Left renal pelvis (tissue), 4 donors: ENCODE data around the gene ZNF146. TPM values are rescaled to one million over a fixed set of nuclear protein-coding genes. Genes with fewer than 3 reads are reported as not detected.
A peak's percentile ranks its signal among the peaks of the same experiment; 100 is the strongest.
"Not testable (repeated sequence)": the region's sequence is repeated elsewhere in the genome, so short reads cannot be mapped to it uniquely, and the experiment has no call there.

ENCODE experiments used
- DNase-seq, 4 donors: peaks; one replicate each; pipeline ENCODE4 v3.0.0-alpha.2; 2013; ENCODE audit warnings: low read depth in 4 of 4, low spot score in 3 of 4
- polyA plus RNA-seq, 4 donors: library from polyadenylated mRNA; unstranded; fragments of 120-200 nt; gene quantifications; one replicate each; pipeline ENCODE4 v1.2.1, GENCODE V29; 2013; ENCODE audit not compliant: insufficient read length in 4 of 4

The ZNF146 gene
- polyA plus RNA-seq, 4 donors, result 120 to 179 (median 134) TPM

DNA sequence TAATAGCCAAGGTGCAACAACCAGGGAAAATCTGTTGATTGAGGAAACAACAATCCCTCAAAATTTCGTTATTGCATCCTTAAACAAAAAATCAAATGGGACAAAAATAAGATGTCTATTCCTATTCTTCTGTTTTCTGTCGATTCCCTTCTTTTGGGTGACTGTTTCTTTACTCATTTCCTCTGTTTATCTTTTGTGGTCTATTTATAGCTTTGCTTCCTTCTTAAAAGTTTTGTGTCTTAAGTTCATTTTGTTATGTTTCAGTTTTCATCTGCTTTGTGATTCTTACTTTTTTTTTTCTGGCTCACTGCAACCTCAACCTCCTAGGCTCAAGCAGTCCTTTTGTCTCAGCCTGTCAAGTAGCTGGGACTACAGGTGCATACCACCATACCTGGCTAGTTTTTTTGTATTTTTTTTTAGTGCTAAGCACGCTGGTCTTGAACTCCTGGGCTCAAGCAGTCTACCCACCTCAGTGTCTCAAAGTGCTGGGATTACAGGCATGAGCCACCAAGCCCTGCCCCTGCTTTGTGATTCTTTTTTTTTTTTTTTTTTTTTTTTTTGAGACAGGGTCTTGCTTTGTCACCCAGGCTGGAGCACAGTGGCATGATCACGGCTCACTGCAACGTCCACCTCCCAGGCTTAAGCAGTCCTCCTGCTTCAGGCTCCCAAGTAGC lies 10.4 kb downstream of the ZNF146 start:
- no peak for DNase-seq

DNA sequence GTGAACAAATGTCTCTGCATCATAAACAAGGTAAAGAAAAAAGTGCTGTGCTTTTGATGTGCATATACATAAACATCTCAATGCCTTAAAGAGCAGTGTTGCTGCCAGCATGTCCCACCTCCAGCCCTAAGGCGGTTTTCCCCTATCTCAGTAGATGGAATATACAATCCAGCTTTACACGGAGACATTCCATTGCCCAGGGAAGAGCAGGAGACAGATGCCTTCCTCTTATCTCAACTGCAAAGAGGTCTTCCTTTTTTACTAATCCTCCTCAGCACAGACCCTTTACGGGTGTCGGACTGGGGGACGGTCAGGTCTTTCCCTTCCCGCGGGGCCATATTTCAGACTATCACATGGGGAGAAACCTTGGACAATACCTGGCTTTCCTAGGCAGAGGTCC lies 18.7 kb downstream of the ZNF146 start:
- DNase-seq, result not testable (repeated sequence)

DNA sequence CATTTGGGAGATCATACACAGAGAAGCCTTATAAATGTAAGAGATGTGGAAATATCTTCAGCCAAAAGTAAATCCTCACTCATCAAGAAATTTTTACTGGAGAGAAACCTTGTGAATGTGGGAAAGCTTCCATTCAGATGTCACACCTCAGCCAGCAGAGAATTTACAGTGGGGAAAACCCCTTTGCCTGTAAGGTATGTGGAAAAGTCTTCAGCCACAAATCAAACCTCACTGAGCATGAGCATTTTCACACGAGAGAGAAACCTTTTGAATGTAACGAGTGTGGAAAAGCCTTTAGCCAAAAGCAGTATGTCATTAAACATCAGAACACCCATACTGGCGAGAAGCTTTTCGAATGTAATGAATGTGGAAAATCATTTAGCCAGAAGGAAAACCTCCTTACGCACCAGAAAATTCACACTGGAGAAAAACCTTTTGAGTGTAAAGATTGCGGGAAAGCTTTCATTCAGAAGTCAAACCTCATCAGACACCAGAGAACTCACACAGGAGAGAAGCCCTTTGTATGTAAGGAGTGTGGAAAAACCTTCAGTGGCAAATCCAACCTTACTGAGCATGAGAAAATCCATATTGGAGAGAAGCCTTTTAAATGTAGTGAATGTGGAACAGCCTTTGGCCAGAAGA lies 21.5 kb downstream of the ZNF146 start:
- DNase-seq, result no peak

- DNase-seq, result no peak
Measured at GRCh38 chr19:36236946-36237310, 22.0 kb downstream of the ZNF146 start.

DNA sequence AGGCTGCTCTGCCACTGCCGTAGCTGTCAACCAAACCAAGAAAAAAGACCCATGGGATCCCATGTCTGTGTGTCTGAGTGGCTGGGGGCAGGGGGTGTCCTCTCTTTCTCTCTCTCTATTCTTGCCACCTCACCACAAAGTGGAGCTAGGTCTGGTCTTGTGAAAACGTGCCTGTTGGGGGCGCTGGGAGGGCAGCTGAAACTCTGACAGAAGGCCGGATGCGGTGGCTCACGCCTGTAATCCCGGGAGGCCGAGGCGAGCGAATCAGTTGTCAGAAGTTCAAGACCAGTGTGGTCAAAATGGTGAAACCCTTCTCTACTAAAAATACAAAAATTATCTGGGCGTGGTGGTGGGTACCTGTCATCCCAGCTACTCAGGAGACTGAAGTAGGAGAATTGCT lies 29.2 kb downstream of the ZNF146 start:
- no peak for DNase-seq

DNA sequence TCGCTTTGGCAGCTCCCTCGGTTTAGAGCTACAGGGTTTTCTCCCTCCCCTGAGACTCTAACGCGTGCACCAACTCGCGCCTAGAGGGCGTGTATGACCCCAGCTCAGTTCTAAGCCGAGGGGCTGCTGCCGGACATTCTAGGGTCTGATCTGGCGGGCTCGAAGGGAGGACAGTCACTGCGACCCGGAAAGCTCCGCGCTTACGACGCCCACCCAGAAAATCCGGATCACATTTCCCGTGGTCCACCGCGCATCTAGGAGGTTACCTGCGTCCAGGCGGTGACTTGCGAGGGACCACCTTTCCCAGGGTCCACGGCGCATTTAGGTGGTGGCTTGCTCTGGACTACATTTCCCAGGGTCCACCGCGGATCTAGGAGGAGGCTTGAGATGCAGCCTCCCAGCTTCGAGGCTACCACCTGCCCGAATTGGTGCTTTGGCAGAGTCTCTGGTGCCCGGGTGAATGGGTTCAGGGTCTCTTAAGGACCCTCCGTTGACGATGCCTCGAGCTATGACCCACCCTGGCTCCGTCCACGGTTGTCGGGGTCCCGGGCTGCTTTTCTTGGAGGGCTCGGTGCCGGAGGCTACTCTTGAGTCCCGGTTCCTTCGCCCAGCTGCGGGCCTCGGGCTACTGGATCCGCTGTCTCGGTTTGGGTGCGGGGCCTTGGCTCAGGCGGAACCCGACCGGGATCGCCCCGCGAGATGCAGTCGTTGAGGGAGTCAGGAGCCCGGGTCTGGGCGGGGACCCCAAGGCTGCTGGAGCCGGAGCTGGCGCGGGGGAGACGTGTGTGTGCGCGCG lies 30.5 kb downstream of the ZNF146 start:
- DNase-seq, result peak in 3 of 4 donors; percentile 38 to 56 (median 46)

GRCh38 chr19:36246006-36246481 lies 31.1 kb downstream of the ZNF146 start:
- DNase-seq, result no peak

GRCh38 chr19:36252047-36252446 lies 37.1 kb downstream of the ZNF146 start:
- no peak for DNase-seq

- DNase-seq, result no peak
Measured at GRCh38 chr19:36254848-36255247, 39.9 kb downstream of the ZNF146 start.

DNA sequence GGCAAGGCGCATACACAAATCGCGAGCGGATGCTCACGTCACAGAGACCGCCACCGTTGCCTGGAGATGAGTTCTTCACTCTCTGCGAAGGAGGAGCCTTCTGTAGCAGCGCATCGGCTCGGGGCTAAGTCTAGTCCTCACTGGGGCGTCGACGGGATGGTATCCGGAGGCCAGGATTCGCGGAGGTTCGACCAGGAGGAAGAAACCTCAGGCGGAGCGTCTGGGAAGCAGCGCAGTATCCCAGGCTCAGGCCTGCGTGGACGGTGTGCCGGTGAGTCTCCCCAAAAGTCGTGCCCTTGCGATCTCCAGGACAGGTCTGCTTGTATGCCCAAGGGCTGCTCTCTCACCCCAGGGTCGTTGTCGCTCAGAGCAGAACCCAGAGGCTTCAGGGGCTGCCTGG lies 40.4 kb downstream of the ZNF146 start:
- no peak for DNase-seq

GRCh38 chr19:36256064-36256463 lies 41.2 kb downstream of the ZNF146 start:
- no peak for DNase-seq

DNA sequence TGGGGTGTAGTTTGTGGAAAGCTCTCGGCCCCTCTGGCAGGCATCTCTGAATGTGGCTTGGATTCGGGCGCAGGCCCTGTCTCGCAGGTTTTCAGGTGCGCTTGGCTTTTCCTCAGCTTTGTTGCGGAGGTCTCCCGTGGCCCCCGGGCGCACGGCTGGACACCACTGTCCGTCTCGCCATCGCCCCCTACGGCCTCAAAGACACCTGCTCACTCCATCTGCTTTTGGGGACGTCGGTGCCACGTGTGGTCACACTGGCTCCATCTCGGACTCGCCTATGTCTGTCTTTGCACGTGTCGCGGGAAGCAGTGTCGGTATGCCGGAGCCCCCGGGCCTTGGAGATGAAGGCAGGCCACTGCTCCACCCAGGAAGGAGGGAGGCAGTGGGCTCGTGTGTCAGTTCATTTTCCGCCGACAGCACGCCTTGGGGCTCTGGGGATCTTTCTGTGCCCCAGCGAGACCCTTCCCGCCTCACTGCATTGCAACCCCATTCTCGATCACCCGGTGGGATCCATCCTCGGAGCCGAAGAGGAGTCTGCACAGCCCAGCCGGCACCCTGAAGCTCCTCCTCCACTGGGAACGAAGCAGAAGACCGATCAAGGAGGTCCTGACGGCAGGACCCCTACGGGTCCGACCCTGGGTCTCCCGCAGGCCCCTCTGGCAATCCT lies 42.1 kb downstream of the ZNF146 start:
- DNase-seq, result no peak

DNA sequence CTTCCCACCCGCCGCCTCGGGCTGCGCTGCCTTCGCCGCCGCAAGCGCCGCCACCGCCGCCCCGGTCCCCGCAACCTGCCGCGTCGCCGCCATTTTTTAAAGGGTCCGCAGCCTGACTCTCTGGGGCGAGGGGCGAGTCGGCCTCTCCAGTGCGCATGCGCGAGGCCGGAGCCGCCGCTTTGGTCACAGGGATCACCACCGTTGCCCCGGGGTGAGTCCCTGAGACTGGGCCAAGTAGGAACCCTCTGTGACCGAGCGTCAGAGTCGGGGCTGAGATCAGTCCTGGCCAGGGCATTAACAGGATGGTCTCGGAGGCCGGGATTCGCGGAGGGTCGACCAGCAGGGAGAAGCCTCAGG lies 42.6 kb downstream of the ZNF146 start:
- no peak for DNase-seq

- no peak for DNase-seq
Measured at GRCh38 chr19:36258028-36258875, 43.3 kb downstream of the ZNF146 start.

GRCh38 chr19:36259211-36259610 lies 44.3 kb downstream of the ZNF146 start:
- no peak for DNase-seq

DNA sequence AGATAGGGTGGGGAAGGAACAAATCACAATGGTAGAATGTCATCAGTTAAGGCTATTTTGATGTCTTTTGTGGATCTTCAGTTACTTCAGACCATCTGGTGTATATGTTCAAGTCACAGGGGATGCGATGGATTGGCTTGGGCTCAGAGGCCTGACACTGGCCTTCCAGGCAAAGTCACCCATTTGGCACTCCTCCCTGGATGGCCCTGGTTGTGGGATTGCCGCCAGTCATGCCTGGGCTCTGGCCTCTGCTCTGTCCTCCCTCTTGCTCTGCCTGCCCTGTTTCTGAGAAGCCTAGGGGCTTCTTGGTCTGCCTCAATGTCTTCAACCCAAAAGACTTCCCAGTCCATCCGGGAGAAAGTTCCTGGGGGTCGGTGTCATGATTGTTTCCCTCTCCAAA lies 50.2 kb downstream of the ZNF146 start:
- no peak for DNase-seq

- DNase-seq, result no peak
Measured at GRCh38 chr19:36265856-36266374, 51.0 kb downstream of the ZNF146 start.

DNA sequence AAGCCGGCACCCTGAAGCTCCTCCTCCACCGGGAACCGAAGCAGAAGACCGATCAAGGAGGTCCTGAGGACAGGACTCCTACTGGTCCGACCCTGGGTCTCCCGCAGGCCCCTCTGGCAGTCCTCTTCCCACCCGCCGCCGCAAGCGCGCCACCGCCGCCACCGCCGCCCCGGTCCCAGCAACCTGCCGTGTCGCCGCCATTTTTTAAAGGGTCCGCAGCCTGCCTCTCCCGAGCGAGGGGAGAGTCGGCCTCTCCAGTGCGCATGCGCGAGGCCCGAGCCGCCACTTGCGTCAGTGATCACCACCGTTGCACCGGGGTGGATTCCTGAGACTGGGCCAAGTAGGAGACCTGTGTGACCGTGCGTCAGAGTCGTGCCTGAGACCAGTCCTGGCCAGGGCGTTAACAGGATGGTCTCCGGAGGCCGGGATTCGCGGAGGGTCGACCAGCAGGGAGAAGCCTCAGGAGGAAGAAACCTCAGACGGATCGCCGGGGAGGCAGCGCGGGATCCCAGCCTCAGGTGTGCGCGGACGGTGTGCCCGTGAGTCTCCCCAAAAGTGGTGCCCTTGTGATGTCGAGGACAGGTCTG lies 51.6 kb downstream of the ZNF146 start:
- no peak for DNase-seq

GRCh38 chr19:36267061-36267845 lies 52.3 kb downstream of the ZNF146 start:
- DNase-seq, result no peak
